Uterus (tissue), 2 donors: Measurements from ENCODE around the gene RAB3C.

Experiments
- CTCF ChIP-seq, 4 experiments: fragments of 200-600 bp in 2 of 4; fragments of 450-650 bp in 2 of 4; sonication (generic) in 2 of 4; IDR thresholded peaks; one replicate each; pipeline ENCODE4 v1.5.1; 2016 to 2019; ENCODE audit warnings: antibody characterized with exemption in 4 of 4, mild to moderate bottlenecking in 2 of 4, moderate library complexity in 1 of 4
- POLR2A ChIP-seq, 2 donors: fragments of 450-650 bp; IDR thresholded peaks; one replicate each; pipeline ENCODE4 v1.6.1; 2016; ENCODE audit warnings: antibody characterized with exemption in 2 of 2, mild to moderate bottlenecking in 1 of 2, moderate library complexity in 1 of 2

GRCh38 chr5:58847041-58847440 is 264.2 kb downstream of the RAB3C start:
- TF ChIP-seq CTCF (IDR thresholded peaks at IDR 0.05) (no peak), POLR2A (IDR thresholded peaks at IDR 0.05) (no peak)
